Left renal pelvis (tissue), 4 donors: Measurements from ENCODE around the gene MLLT3. TPM values are rescaled to one million over a fixed set of nuclear protein-coding genes. Genes with fewer than 3 reads are reported as not detected.

Experiments used
- DNase-seq, 4 donors: peaks; one replicate each; pipeline ENCODE4 v3.0.0-alpha.2; 2013; ENCODE audit warnings: low read depth in 4 of 4, low spot score in 3 of 4
- polyA plus RNA-seq, 4 donors: library from polyadenylated mRNA; unstranded; fragments of 120-200 nt; gene quantifications; one replicate each; pipeline ENCODE4 v1.2.1, GENCODE V29; 2013; ENCODE audit not compliant: insufficient read length in 4 of 4

Gene MLLT3
- polyA plus RNA-seq, 4 donors: 27.1 to 52.9 (median 38.8) TPM

- no peak for DNase-seq
These were observed 226.6 kb downstream of the MLLT3 start for GRCh38 chr9:20395651-20396050.

DNA sequence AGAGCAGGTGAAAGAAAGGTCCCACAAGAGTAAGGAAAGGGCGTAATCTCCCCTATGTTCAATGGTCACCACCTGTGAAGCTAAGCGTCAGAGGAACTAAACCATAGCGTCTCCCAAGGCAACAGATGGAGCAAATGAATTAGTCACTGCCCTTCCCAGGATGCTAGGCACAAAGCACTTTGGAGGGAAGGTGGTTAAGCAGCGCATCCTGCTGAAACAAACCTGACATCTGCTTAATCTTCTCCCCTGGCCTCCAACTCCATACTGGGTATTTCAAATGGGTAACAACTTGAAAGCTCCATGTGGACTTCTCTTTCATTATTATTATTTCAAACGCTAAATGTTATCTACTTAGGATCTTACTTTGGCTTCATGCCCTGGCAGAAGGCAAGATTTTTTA is 227.3 kb downstream of the MLLT3 start:
- DNase-seq: no peak

DNA sequence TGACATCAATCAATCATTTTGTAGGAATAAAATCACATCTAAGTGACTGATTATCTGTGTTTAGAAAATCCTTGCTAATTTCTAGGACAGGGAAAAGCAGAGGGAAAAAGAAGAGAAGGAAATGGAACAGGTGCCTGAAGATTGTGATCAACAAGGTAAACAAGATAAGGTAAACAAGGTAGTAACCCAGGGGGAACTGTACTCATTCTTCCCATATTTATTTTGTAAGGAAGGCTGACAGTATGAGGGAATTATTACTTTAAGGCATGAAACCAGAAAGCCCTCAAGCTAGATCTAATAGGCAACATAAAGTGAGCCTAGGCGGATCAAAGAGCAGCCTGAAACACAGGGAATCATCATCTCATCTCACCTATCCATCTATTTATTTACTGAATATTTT is 231.1 kb downstream of the MLLT3 start:
- DNase-seq: no peak

- no peak for DNase-seq
These were observed 231.9 kb downstream of the MLLT3 start for GRCh38 chr9:20390400-20390799.

- no peak for DNase-seq
These were observed 235.2 kb downstream of the MLLT3 start for GRCh38 chr9:20387062-20387461.

- DNase-seq: no peak
These were observed 237.7 kb downstream of the MLLT3 start for GRCh38 chr9:20384642-20385041.

- DNase-seq: peak in 1 of 4 donors; percentile 15
These were observed 239.7 kb downstream of the MLLT3 start for GRCh38 chr9:20382460-20383071.

- no peak for DNase-seq
These were observed 241.8 kb downstream of the MLLT3 start for GRCh38 chr9:20380546-20380945.

DNA sequence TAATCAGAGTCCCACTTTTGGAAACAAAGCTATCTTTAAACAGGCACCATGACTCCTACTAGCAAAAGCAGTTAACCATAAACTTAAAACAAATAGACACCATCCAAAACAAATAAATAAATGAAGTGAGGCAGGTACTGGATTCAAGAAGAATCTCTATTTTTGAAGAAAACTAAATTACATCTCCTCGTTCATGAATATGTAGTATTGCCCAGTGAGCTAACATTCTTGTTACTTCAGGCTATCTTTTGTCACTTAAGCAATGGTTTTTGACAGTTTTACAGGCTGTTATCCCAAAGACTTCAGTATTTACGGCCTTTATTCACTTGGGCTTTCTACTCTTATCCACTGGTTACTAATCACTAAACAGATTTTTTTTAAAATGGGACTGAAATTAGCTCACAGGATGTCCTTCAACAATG is 242.5 kb downstream of the MLLT3 start:
- no peak for DNase-seq

GRCh38 chr9:20378851-20379250 is 243.4 kb downstream of the MLLT3 start:
- no peak for DNase-seq

DNA sequence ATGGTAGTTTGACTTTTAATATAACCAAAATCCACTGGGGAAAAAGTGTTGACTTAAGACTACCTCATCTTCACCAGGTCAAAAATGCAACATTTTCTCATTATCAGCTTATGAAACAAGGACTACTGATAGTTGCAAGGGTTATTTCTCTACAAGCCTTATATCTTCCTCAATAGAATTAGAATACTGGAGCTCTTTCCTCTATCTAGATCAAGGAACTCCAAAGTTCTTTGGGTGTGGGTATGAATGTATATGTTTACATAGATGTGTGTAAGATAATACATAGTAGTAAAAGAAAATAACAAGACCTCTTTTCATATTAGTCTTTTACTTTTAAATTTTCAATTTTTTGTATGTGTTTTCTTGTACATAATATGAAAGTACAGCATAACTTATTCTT is 244.5 kb downstream of the MLLT3 start:
- DNase-seq: no peak

DNA sequence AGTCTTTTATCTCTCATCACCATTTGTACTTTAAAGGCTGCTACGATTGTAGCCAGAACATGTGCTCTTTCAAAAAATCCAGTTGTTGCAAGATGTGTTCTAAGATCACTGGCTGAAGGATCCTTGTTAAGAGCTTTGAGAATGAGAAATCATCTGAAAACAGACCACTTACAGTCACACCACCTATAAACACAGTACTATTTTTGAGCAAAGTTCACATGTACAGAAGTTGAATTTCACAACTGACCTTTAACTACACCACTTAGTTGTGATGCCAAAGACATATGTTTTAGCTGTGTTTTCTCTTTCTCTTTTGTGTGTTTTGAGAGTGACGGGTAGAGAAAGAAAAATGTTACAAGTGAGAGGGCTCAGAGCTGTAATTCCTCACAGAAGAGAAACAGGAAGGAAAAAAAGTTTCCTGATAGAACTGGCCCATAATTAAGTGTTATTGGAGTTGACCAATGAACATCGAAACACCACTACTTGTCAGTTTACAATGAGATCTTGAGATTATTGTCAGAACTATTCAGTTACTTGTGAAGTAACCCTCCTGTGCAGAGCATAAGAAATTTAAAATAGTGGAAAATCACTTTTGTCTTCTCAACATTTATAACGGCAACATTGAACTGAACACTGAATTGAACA is 245.4 kb downstream of the MLLT3 start:
- no peak for DNase-seq

- no peak for DNase-seq
These were observed 246.3 kb downstream of the MLLT3 start for GRCh38 chr9:20376042-20376441.

DNA sequence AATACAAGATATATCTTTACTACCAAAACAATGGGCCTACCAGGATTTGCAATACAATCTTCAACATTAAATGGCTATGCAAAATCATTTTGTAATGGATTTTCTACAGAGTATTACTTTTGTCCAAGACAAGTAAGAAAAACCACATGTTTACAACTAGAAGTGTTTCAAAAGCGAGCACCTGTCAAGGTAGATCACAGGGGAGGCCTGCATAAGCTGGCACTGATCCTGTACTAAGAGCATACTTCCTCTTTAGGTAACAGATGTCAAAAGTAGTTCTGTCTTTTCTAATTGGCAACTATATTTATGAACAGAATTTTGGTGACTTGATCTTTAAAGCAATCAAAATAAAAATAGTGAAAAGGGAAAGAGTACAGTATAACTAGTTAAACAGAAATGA is 249.0 kb downstream of the MLLT3 start:
- DNase-seq: no peak

GRCh38 chr9:20369391-20369790 is 252.9 kb downstream of the MLLT3 start:
- no peak for DNase-seq

DNA sequence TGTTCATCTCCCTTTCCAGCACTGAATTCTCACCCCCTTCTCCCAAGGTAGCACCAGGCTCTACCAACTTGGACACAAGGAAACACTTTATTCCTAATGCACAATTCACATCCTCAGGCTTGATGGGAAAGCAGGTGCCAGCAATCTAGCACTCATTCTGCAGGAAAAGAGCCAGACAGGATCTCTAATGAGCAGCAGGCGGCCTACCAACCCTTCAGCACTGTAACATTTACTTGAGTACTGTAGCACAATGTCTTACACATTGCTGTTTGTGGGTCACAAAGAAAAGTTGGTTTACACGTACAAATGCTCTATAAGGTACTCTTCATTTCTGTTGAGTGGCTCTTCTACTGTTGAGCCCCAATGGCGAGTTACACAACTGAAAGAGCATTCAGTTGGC is 254.4 kb downstream of the MLLT3 start:
- DNase-seq: no peak

- DNase-seq: no peak
These were observed 257.3 kb downstream of the MLLT3 start for GRCh38 chr9:20364959-20365358.

- no peak for DNase-seq
These were observed 259.1 kb downstream of the MLLT3 start for GRCh38 chr9:20363233-20363632.

DNA sequence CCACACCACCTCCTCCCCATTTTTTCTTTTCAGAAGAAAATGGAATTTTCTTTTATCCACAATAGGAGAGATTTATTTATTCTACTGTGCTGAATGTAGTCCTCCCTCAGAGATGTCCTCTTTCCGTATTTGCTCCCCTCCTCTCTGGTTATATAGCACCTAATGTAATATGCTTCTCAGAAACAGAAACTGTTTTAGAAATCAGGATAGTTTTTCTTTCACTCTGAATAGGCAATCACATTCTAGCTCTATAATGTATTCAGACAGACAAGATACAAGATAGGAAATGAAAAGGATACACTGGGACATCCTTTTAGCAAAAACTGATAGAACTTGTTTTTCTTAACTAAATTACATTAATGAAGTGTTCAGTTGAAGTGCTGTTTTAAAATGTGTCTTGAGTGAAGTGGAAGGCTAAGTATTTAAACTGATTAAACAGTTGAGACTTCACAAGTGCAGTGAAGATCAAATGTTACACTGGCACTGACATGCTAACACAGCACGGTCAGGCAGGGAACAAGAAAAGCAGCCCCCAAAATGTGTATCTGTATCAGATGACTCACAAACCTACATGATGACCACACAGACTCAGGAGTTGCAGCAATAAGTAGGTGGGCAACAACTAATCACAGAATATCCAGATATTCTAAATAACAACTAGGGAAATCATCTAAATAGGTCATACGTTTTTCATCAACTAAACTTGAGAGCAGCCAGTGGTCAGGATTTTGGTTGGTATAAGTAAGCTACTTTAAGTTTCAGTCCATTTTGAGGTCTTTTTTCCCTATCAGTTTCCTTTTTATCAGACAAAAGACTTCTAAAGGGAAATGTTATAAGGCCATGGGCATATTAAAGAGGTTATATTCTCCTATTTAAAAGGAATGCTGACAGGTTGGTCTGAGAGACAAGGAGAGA is 260.4 kb downstream of the MLLT3 start:
- DNase-seq: no peak

DNA sequence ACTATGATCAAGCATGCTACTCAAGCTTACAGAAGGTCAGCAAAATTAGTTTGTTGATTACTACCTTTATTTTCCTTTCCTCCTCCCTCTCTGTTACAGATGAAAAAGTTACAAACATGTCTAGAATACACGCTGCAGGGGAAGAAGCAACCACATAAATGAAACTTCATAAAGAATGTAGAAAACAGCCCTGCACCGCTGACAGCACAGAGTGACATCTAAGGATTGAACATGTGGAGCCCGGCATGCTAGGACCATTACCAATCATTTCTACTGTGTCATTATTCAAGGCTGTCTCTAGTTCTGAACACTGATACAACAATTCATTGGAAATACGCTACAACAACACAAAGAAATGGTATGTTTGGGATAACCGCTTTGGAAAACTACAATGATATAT is 261.1 kb downstream of the MLLT3 start:
- DNase-seq: no peak

GRCh38 chr9:20358207-20358606 is 264.1 kb downstream of the MLLT3 start:
- DNase-seq: no peak

DNA sequence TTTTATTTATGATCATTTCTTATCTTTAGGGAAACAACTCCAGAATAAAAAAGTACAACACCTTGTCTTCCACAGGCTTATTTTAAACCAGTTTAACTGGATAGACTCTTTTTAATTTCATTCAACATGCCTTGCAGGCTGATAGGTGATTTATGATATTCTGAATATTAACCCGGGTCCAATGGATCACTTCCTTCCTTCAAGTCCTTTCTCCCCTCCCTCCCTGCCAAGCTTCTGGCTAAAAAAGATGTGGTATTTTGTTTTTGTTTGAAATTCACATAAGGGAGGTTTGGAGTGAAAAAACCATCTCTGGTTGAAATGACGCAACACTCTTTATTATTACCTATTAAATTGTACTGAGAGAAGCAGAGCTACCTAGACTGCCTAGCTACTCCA is 265.3 kb downstream of the MLLT3 start:
- no peak for DNase-seq
